Thyroid gland (tissue), 4 donors: ENCODE data around the gene GALR3. TPM values are rescaled to one million over a fixed set of nuclear protein-coding genes. Genes with fewer than 3 reads are reported as not detected.
A peak's percentile ranks its signal among the peaks of the same experiment; 100 is the strongest.

ENCODE experiments used
- DNase-seq, 2 donors: peaks; one replicate each; pipeline ENCODE4 v3.0.0-alpha.2; 2019
- H3K27ac ChIP-seq, 3 donors: fragments of 200-600 bp; sonication (generic); 1 replicate in 2 of 3; 2 replicates in 1 of 3; pipeline ENCODE4 v1.5.1; 2016 to 2019; ENCODE audit warnings: mild to moderate bottlenecking in 1 of 3, moderate library complexity in 1 of 3
- H3K27me3 ChIP-seq: fragments of 200-600 bp; sonication (generic); one replicate; pipeline ENCODE4 v1.5.1; 2019
- H3K36me3 ChIP-seq, 2 donors: fragments of 200-600 bp; sonication (generic); one replicate each; pipeline ENCODE4 v1.5.1; 2016 to 2019
- H3K4me1 ChIP-seq, 2 donors: fragments of 200-600 bp; sonication (generic); one replicate each; pipeline ENCODE4 v1.5.1; 2017 to 2019
- H3K4me3 ChIP-seq, 3 donors: fragments of 200-600 bp; sonication (generic); replicated peaks in 1 of 3; 1 replicate in 2 of 3; 2 replicates in 1 of 3; pipeline ENCODE4 v1.5.1; 2016; ENCODE audit warnings: mild to moderate bottlenecking in 1 of 3
- H3K9me3 ChIP-seq: fragments of 200-600 bp; sonication (generic); one replicate; pipeline ENCODE4 v1.5.1; 2017
- POLR2A ChIP-seq, 2 donors: fragments of 450-650 bp; IDR thresholded peaks; one replicate each; pipeline ENCODE4 v1.6.1; 2017; ENCODE audit warnings: antibody characterized with exemption in 2 of 2, mild to moderate bottlenecking in 2 of 2, moderate library complexity in 1 of 2
- WGBS, 2 donors: methylation state at CpG; one replicate each; pipeline ENCODE4 v1.1.5; 2017; 5-methylcytosine and 5-hydroxymethylcytosine counted together
- intact Hi-C: fragments of 100-400 bp; cut with DNase I; formaldehyde crosslinking; loops from one replicate; pipeline ENCODE4 v1.15.1; 2023
- total RNA-seq, 4 donors: library from RNA; depleted of rRNA; stranded (reverse); fragments of >200 nt; gene quantifications; one replicate each; pipeline ENCODE4 v1.2.3, GENCODE V29; 2016
- TF ChIP-seq, protein P1 (sequence below), 6 experiments: fragments of 200-600 bp in 3 of 6; fragments of 450-650 bp in 3 of 6; sonication (generic) in 3 of 6; IDR thresholded peaks; one replicate each; pipeline ENCODE4 v1.5.1; 2016 to 2019; ENCODE audit warnings: antibody characterized with exemption in 6 of 6, mild to moderate bottlenecking in 2 of 6, inconsistent platforms in 1 of 6, moderate library complexity in 1 of 6

The GALR3 gene
- total RNA-seq, 4 donors from 2014 or later = not detected

DNA sequence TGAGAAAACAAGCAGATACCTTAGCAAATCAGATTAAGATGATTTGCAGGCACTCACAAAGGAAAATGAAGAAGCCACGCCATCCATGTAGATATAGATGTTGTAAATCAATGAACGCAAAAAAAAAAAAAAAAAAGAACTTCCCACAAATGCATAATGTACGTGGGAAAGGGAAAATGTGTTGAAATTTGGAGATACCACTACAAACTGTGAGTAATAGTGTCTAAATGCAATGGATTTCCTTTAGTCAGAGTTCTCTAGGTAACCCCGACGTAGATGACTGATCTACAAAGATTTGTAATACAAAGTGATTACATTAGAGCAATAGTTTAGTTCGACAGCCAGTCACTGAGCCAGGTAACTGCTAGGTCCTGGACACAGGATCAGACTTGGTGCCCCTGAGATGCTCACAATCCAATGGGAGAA lies 21.7 kb downstream of the GALR3 start:
- Histone ChIP-seq H3K9me3 (no peaks in the 10 kb centered on the region), H3K27me3 (no peaks in the 10 kb centered on the region), H3K27ac (peak overlapping the region; percentile 55 to 86 (median 80)), H3K4me1 (peaks cover 15 to 16% of the 10 kb centered on the region in 2 donors), H3K36me3 (peaks cover under 1 to 1% of the 10 kb centered on the region in 2 donors), H3K4me3 (peak overlapping the region in 1 of 3 donors; percentile 20)
- TF ChIP-seq, protein P1, sequence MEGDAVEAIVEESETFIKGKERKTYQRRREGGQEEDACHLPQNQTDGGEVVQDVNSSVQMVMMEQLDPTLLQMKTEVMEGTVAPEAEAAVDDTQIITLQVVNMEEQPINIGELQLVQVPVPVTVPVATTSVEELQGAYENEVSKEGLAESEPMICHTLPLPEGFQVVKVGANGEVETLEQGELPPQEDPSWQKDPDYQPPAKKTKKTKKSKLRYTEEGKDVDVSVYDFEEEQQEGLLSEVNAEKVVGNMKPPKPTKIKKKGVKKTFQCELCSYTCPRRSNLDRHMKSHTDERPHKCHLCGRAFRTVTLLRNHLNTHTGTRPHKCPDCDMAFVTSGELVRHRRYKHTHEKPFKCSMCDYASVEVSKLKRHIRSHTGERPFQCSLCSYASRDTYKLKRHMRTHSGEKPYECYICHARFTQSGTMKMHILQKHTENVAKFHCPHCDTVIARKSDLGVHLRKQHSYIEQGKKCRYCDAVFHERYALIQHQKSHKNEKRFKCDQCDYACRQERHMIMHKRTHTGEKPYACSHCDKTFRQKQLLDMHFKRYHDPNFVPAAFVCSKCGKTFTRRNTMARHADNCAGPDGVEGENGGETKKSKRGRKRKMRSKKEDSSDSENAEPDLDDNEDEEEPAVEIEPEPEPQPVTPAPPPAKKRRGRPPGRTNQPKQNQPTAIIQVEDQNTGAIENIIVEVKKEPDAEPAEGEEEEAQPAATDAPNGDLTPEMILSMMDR (IDR thresholded peaks at IDR 0.05) = no peak
- TF ChIP-seq POLR2A (IDR thresholded peaks at IDR 0.05) = no peak
- 88 to 92% methylated on average over 6 of the region's 6 CpGs for WGBS, 2 donors
- DNase-seq = no peak
- intact Hi-C loops = no loop called here

DNA sequence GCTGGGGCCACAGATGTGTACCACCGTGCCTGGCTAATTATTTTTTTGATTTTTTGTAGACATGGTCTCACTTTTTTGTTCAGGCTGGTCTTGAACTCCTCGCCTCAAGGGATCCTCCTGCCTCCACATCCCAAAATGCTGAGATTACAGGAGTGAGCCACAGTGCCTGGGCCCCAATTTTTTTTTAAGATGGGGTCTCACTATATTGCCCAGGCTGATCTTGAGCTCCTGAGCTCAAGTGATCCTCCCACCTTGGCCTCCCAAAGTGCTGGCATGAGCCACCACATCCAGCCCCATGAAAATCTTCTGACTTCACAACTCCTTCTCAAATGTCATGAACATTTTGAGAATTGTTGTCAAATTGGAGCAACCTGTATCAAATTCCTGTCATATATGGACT lies 23.3 kb downstream of the GALR3 start:
- H3K4me1 ChIP-seq = peaks cover 25 to 30% of the 10 kb centered on the region in 2 donors

DNA sequence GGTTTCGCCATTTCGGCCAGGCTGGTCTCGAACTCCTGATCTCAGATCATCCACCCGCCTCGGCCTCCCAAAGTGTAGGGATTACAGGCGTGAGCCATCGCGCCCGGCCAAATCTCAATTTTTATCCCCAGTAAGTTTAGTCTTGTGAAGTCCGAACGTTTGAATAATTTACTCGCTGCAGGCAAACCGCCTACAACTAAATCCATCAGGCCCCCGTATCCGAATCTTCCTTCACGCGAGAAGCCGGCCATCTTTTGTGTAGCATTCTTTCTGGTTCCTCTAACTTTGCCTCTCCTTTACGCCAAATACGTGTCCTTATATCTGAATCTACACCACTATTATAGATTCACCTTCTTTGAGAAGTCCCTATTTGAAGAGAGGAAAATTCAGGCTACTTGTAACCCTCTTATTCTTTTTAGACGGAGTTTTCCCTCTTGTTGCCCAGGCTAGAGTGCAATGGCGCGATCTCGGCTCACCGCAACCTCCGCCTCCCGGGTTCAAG lies 25.5 kb downstream of the GALR3 start:
- H3K27me3 ChIP-seq = no peaks in the 10 kb centered on the region
- intact Hi-C loops = no loop called here
- TF ChIP-seq, protein P1 (IDR thresholded peaks at IDR 0.05) = no peak
- no peak for TF ChIP-seq POLR2A (IDR thresholded peaks at IDR 0.05)
- WGBS, 2 donors = 34 to 40% methylated on average over 27 of the region's 27 CpGs
- peaks cover 16 to 23% of the 10 kb centered on the region in 2 donors for H3K4me1 ChIP-seq
- no peaks in the 10 kb centered on the region for H3K9me3 ChIP-seq
- DNase-seq = peak in 1 of 2 donors; percentile 29
- H3K4me3 ChIP-seq = peak overlapping the region in 2 of 3 donors; percentile 65 to 90
- peaks cover 14 to 17% of the 10 kb centered on the region in 2 donors for H3K36me3 ChIP-seq
- peak overlapping the region; percentile 66 to 89 (median 80) for H3K27ac ChIP-seq

More for the DNA sequence above, 23.3 kb downstream of the GALR3 start:
- H3K4me3 ChIP-seq = no peak overlapping the region
- intact Hi-C loops = no loop called here
- no peak for DNase-seq
- 95 to 98% methylated on average over 2 of the region's 2 CpGs for WGBS, 2 donors
- no peaks in the 10 kb centered on the region for H3K9me3 ChIP-seq
- TF ChIP-seq, protein P1 (IDR thresholded peaks at IDR 0.05) = no peak
- TF ChIP-seq POLR2A (IDR thresholded peaks at IDR 0.05) = no peak
- H3K27ac ChIP-seq = no peak overlapping the region
- peaks cover under 1% of the 10 kb centered on the region in 2 donors for H3K36me3 ChIP-seq
- no peaks in the 10 kb centered on the region for H3K27me3 ChIP-seq

DNA sequence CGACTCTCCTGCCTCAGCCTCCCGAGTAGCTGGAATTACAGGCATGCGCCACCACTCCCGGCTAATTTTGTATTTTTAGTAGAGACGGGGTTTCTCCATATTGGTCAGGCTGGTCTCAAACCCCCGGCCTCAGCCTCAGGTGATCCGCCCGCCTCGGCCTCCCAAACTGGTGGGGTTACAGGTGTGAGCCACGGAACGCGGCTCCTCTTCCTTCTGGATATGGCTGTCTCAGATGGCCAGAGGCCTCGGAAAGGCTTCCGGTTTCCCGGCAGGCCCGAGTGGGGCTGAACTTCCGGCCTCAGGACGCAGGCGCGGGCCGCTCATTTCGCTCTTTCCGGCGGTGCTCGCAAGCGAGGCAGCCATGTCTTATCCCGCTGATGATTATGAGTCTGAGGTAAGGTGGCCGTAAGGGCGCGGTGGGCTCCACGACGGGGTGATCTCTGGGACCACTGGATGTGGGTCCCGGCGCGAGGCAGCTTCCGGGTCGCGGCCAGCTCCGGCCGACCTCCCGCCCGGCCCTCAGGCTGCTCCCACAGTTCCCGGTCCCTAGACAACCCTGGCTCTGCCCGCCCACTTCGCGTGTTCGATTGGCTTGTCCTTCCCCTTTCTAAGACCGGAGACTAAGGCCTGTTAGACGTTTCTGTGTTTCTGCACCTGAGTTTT lies 26.0 kb downstream of the GALR3 start, which contains the start of gene EIF3L:
Gene EIF3L (plus strand): TSS at position 331 of the 663 bp plus-strand sequence. CDS start 31 bp downstream, at position 362.
- intact Hi-C loops = no loop called here
- peak within 1 kb of the TSS; percentile 9 to 90 (median 65) for H3K4me3 ChIP-seq
- WGBS, 2 donors = 0 to 1% methylated on average over 19 to 27 of the region's 49 CpGs
- H3K9me3 ChIP-seq = no peaks in the 10 kb centered on the region
- H3K36me3 ChIP-seq = peaks cover 14 to 22% of the 10 kb centered on the region in 2 donors
- H3K27ac ChIP-seq = peak within 1 kb of the TSS; percentile 66 to 89 (median 80)
- DNase-seq = peak; percentile 90 to 93
- H3K27me3 ChIP-seq = no peaks in the 10 kb centered on the region
- TF ChIP-seq, protein P1 (IDR thresholded peaks at IDR 0.05) = no peak
- TF ChIP-seq POLR2A (IDR thresholded peaks at IDR 0.05) = peak in 1 of 2 donors; percentile 88
- peaks cover 16 to 23% of the 10 kb centered on the region in 2 donors for H3K4me1 ChIP-seq

DNA sequence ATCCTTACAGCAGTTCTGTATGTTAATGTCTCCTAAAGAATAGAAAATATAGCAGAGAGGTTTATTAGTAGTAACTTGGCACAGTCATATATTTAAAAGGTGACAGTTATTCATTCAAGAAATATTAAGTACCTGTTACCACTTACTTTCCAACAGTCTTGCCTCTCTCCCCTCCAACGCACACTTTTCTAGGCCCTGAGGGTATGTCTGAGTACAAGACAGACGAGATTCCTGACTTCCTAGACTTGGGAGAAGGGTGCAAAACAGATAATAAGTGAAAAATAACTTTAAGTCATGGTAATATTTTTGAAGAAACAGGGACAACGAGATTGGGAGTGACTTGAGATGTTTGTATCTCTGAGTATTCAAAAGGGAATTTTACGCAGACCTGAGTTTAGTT lies 27.6 kb downstream of the GALR3 start:
- H3K27me3 ChIP-seq = no peaks in the 10 kb centered on the region
- no peak overlapping the region for H3K27ac ChIP-seq
- 85 to 91% methylated on average over 4 of the region's 4 CpGs for WGBS, 2 donors
- intact Hi-C loops = no loop called here
- H3K4me3 ChIP-seq = no peak overlapping the region
- TF ChIP-seq, protein P1 (IDR thresholded peaks at IDR 0.05) = no peak
- TF ChIP-seq POLR2A (IDR thresholded peaks at IDR 0.05) = no peak
- peaks cover 22 to 24% of the 10 kb centered on the region in 2 donors for H3K36me3 ChIP-seq
- no peak for DNase-seq
- H3K9me3 ChIP-seq = no peaks in the 10 kb centered on the region
- H3K4me1 ChIP-seq = peaks cover 23 to 27% of the 10 kb centered on the region in 2 donors
